OCI-LY3 (cell line): Measurements from ENCODE around the gene JOSD2.

Experiments
- CTCF ChIP-seq: fragments of 200-600, 300-600 bp; sonication (generic); IDR thresholded peaks from 2 replicates; pipeline ENCODE4 v1.5.1; 2014; ENCODE audit warnings: antibody characterized with exemption, low read length, low read depth
- EZH2phosphoT487 ChIP-seq: fragments of 200-600 bp; shearing (Covaris generic); IDR thresholded peaks from 2 replicates; pipeline ENCODE4 v1.6.1; 2018; ENCODE audit warnings: antibody characterized with exemption, mixed run types, low read depth

GRCh38 chr19:50515168-50515561 lies 4.2 kb upstream of the JOSD2 start:
- no peak for TF ChIP-seq CTCF
- no peak for TF ChIP-seq EZH2phosphoT487
